Stimulated activated CD4-positive, alpha-beta T cell treated with anti-CD3 and anti-CD28 coated beads, Interleukin-12 subunit alpha, Interleukin-12 subunit beta, amount 100 ng/mL, for 24 hours (primary cell): ENCODE measurements around the gene DOCK1.

Source experiments
- DNase-seq, 2 experiments: peaks; one replicate each; pipeline ENCODE4 v3.0.0-alpha.2; 2020; ENCODE audit warnings: low read depth in 2 of 2

DOCK1 gene

GRCh38 chr10:127006453-127006852 is 101.2 kb downstream of the DOCK1 start:
- no peak for DNase-seq

GRCh38 chr10:127009366-127009765 is 104.1 kb downstream of the DOCK1 start:
- no peak for DNase-seq

DNA sequence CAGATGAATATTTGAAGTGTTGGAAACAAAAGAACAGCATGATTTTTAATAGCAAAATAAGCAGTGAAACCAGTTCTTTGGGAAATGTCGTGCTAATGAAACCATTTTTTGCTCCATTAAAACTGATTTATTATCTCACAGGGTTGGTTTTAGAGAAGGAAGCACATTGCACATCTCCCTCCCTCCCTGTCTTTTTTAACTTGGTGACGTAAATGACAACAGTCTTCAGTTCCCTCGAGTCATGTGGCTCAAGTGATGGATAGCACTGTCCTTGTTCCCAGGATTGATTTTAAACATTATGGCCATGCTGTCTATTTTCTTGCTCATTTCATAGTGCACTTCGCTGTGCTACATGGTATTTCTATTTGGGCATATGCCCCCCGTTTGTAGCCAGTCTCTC is 105.9 kb downstream of the DOCK1 start:
- DNase-seq = no peak

DNA sequence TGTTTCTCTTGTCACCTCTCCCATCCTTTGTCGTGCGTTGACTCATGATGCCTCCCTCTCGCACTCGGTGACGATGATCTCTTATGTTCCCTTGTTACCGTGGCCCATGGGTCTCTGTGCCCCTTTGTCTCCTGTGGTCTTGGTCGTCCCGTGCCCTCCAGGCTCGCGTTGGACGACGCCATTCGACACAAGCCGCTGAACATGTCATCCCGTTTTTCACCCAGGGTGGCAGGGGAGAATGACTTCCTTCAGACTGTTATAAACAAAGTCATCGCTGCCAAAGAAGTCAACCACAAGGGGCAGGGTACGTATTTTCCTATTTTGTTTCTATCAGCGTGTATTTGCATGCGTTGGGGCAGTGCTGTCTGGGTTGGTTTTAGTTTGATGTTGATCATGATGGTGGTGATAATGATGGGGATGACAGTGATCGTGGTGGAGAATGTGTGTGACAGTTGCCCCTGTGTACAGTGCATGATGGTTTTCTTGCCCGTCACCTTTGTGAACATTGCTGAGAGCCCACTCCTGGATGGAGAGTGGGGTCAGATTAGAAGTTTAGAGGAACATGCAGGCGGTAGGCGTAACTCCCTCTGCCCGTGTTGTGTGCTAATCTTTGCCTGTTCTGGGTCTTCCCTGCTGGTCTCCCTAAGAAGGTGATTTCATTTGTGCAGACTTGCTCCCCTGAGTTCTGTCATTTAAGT is 107.0 kb downstream of the DOCK1 start:
- no peak for DNase-seq

DNA sequence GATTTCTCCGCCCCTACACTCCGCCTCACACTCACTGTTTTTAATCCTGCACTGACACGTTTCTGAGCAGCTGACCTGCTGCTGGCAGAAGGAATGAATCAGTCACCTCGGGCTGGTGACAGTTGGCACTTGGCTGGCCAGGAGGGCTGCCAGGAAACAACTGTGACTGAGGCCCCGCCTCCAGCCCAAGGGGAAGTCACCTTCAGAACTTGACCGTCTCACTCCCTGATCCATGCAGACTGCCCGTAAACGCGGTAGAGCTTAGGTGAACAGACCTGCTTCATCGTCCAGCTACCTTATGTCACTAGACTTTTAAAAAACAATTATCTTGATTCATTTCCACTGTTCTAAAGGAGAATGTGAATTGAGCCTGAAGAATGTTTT is 107.5 kb downstream of the DOCK1 start:
- no peak for DNase-seq

GRCh38 chr10:127013211-127013656 is 108.0 kb downstream of the DOCK1 start:
- DNase-seq = no peak

- no peak for DNase-seq
Measured at GRCh38 chr10:127013691-127014473, 108.7 kb downstream of the DOCK1 start.

GRCh38 chr10:127014671-127015070 is 109.4 kb downstream of the DOCK1 start:
- no peak for DNase-seq

GRCh38 chr10:127015373-127015772 is 110.1 kb downstream of the DOCK1 start:
- no peak for DNase-seq

- DNase-seq = no peak
Measured at GRCh38 chr10:127016331-127016730, 111.1 kb downstream of the DOCK1 start.

- no peak for DNase-seq
Measured at GRCh38 chr10:127017541-127018297, 112.5 kb downstream of the DOCK1 start.

- DNase-seq = no peak
Measured at GRCh38 chr10:127018298-127018650, 113.0 kb downstream of the DOCK1 start.

DNA sequence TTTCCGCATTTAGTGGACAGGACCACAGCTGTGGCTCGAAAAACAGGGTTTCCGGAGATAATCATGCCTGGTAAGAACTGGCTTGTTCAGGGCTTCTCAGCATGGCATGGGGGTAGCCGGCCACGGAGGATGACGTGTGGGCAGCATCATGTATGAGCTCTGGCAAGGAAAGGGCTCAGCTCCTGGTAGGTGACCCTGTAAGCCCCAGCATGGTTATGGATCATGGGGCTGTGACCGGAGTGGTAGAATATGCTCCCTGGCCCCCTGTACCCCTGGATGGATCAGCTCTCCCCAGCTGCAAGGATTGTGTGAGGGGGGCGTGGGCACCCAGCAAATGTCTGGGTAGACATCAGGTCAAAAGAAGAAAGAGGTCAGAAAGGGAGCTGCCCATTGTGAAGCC is 113.5 kb downstream of the DOCK1 start:
- DNase-seq = no peak

DNA sequence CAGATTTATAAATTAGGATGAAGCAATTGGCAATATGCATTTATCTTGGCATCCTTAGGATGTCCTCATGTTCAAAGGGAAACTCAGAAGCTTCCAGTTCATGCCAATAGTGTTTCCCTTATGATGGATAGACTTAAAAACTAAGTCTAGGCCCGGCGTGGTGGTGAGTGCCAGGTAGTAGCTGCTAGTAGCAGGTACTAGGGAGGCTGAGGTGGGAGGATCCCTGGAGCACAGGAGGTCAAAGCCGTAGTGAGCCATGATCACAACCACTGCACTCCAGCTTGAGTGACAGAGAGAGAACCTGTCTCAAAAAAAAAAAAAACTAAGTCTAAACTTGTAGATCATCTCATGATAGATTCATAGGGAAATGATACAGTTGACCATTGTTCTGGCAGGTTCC is 115.0 kb downstream of the DOCK1 start:
- no peak for DNase-seq

GRCh38 chr10:127021801-127022200 is 116.6 kb downstream of the DOCK1 start:
- no peak for DNase-seq

- no peak for DNase-seq
Measured at GRCh38 chr10:127024685-127025435, 119.6 kb downstream of the DOCK1 start.

GRCh38 chr10:127027786-127028185 is 122.6 kb downstream of the DOCK1 start:
- no peak for DNase-seq

- no peak for DNase-seq
Measured at GRCh38 chr10:127028556-127028955, 123.3 kb downstream of the DOCK1 start.

DNA sequence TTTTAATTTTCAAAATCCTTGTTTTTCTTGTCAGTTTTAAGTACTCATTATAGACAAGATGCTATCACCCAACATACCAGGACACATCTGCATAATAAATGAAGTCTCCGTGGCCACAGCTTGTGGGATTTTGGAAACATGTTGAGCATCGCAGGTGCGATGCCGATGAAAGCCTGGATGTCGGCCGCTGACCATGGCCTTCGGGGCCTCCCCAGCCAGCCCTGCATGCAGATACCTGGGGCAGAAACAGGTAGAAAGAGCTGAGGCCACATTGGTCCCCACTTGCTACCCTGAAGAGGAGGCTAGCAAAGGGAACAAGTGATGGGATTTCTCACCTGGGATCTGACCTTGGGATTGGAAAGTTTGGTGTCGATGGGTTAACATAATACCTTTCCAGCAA is 123.8 kb downstream of the DOCK1 start:
- no peak for DNase-seq

DNA sequence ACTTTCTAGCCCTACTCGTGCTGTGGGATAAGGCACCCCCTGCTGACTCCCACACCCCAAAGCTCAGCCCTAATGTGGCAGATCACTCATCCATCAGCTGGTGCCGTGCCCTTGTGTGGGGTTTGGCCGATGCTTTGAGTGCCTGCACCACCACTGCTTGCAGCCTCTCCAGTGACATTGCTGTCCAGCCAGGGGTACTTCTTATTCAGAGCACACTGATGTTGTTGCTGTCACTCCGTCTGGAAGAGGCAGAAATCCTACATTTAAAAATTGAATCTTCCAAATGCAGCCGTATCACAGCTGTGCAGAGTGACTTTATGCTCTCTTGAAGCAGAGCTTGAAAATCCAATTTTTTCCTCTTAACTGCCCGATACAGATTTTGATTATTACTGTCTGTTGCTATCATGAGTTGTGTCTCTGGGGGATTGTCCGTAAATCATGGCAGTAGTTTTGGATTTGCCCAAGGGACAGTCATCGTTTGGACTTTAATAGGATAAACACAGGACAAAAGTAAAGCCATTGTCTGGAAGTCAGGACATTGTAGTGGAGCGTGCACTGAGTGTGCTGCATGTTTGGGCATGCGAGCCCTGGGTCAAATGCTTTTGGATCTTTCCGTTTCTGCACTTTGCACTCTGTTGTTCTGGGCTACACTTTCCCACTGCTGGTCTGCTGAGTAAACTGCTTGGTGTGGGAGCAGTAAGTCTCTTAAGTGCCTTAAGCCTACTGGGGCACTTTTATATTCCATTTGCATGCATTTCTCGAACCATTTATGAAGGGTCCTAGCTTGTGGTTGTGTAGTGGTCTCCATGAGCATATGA is 128.2 kb downstream of the DOCK1 start:
- no peak for DNase-seq

- DNase-seq = no peak
Measured at GRCh38 chr10:127034034-127034633, 128.9 kb downstream of the DOCK1 start.
